H1 (cell line): Measurements from ENCODE around the gene ACACA. TPM values are rescaled to one million over a fixed set of nuclear protein-coding genes. Genes with fewer than 3 reads are reported as not detected.

Source experiments
- CTCF ChIA-PET: fragments of 300-600 bp; sonication (Branson Sonifier 250); formaldehyde crosslinking; loops from one replicate; lab custom pipeline; 2021; ENCODE audit not compliant: partially characterized antibody; lab: Charles Lee
- POLR2A ChIA-PET: fragments of 300-600 bp; sonication (Branson Sonifier 250); formaldehyde crosslinking; loops from one replicate; lab custom pipeline; 2021; ENCODE audit warnings: inconsistent platforms; ENCODE audit not compliant: partially characterized antibody; lab: Charles Lee
- DNase-seq, 2 experiments: peaks; one replicate each; pipeline versions ENCODE4 v3.0.0 to v3.0.0-alpha.2; 2010 to 2022; ENCODE audit warnings: low spot score in 2 of 2, low read depth in 1 of 2, mixed read lengths in 1 of 2
- FAIRE-seq: peaks from 2 replicates; lab custom pipeline; 2011; peaks lifted over from hg19 to GRCh38; lab: Jason Lieb, UNC
- H2AFZ ChIP-seq: 2 replicates; pipeline ENCODE4 v1.8.1; 2012; ENCODE audit warnings: low read length, inconsistent platforms
- H2AK5ac ChIP-seq: 2 replicates; pipeline ENCODE4 v1.6.1; 2013; ENCODE audit warnings: low read depth, low read length
- H2BK120ac ChIP-seq: replicated peaks from 2 replicates; pipeline ENCODE3; 2013; ENCODE audit warnings: low read depth, low read length, inconsistent platforms
- H2BK12ac ChIP-seq: 2 replicates; pipeline ENCODE4 v1.6.1; 2013; ENCODE audit warnings: low read depth, low read length
- H2BK15ac ChIP-seq: 2 replicates; pipeline ENCODE4 v1.6.1; 2013; ENCODE audit warnings: low read length
- H2BK20ac ChIP-seq: 2 replicates; pipeline ENCODE4 v1.6.1; 2013; ENCODE audit warnings: low read length
- H2BK5ac ChIP-seq: 2 replicates; pipeline ENCODE4 v1.6.1; 2013; ENCODE audit warnings: low read depth, low read length
- H3K14ac ChIP-seq: 2 replicates; pipeline ENCODE4 v1.6.1; 2013; ENCODE audit warnings: inconsistent platforms; ENCODE audit not compliant: insufficient read length
- H3K18ac ChIP-seq: 2 replicates; pipeline ENCODE4 v1.6.1; 2013; ENCODE audit warnings: low read length; ENCODE audit errors: extremely low read depth
- H3K23ac ChIP-seq: 2 replicates; pipeline ENCODE4 v1.6.1; 2013; ENCODE audit warnings: inconsistent platforms; ENCODE audit not compliant: insufficient read length
- H3K23me2 ChIP-seq: 2 replicates; pipeline ENCODE4 v1.6.1; 2013; ENCODE audit warnings: low read depth, low read length
- H3K27ac ChIP-seq: 2 replicates; pipeline ENCODE4 v1.6.1; 2011; ENCODE audit warnings: low read depth, low read length, inconsistent platforms
- H3K27me3 ChIP-seq, 4 experiments: replicated peaks in 1 of 4; 1 replicate in 1 of 4; 2 replicates in 3 of 4; pipeline versions ENCODE4 v1.6.1 to v1.8.1; 2011 to 2013; ENCODE audit warnings: low read length in 3 of 4, mild to moderate bottlenecking in 3 of 4, inconsistent platforms in 2 of 4, mixed read lengths in 2 of 4, moderate library complexity in 1 of 4; ENCODE audit not compliant: control insufficient read depth in 3 of 4, insufficient read depth in 3 of 4; ENCODE audit errors: extremely low read depth in 1 of 4
- H3K36me3 ChIP-seq, 4 experiments: 2 replicates each; pipeline versions ENCODE4 v1.6.1 to v1.8.1; 2011 to 2013; ENCODE audit warnings: mild to moderate bottlenecking in 4 of 4, low read length in 3 of 4, moderate library complexity in 2 of 4, control low read depth in 1 of 4, inconsistent platforms in 1 of 4; ENCODE audit not compliant: insufficient read depth in 4 of 4, control insufficient read depth in 2 of 4
- H3K4ac ChIP-seq: replicated peaks from 2 replicates; pipeline ENCODE3; 2013; ENCODE audit warnings: low read length, low read depth, mixed read lengths, inconsistent platforms; ENCODE audit not compliant: insufficient read length
- H3K4me1 ChIP-seq, 4 experiments: replicated peaks in 1 of 4; 1 replicate in 1 of 4; 2 replicates in 3 of 4; pipeline versions ENCODE4 v1.6.1 to v1.8.1; 2011 to 2013; ENCODE audit warnings: low read length in 3 of 4, inconsistent platforms in 2 of 4, mixed read lengths in 1 of 4; ENCODE audit not compliant: insufficient read depth in 4 of 4, control insufficient read depth in 3 of 4
- H3K4me2 ChIP-seq, 2 experiments: 2 replicates each; pipeline versions ENCODE4 v1.6.1 to v1.8.1; 2011 to 2013; ENCODE audit warnings: low read depth in 2 of 2, low read length in 2 of 2, control low read depth in 1 of 2, inconsistent platforms in 1 of 2, mild to moderate bottlenecking in 1 of 2; ENCODE audit not compliant: insufficient read depth in 1 of 2
- H3K4me3 ChIP-seq, 4 experiments: fragments of 200-600, 300-600 bp in 1 of 4; sonication (generic), shearing (Covaris generic), sonication (Bioruptor Twin) in 1 of 4; 2 replicates each; pipeline versions ENCODE4 v1.5.1 to v1.8.1; 2011 to 2016; ENCODE audit warnings: low read length in 4 of 4, low read depth in 3 of 4, control low read depth in 2 of 4, inconsistent platforms in 2 of 4, mild to moderate bottlenecking in 2 of 4, mixed read lengths in 1 of 4, moderate library complexity in 1 of 4; ENCODE audit not compliant: insufficient read depth in 2 of 4; ENCODE audit errors: extremely low read depth in 1 of 4
- H3K56ac ChIP-seq: replicated peaks from 2 replicates; pipeline ENCODE3; 2013; ENCODE audit warnings: low read depth, mild to moderate bottlenecking, mixed read lengths, low read length, inconsistent platforms; ENCODE audit not compliant: insufficient read length
- H3K79me1 ChIP-seq: 2 replicates; pipeline ENCODE4 v1.6.1; 2013; ENCODE audit warnings: low read depth, low read length, control low read depth
- H3K79me2 ChIP-seq, 2 experiments: 2 replicates each; pipeline versions ENCODE4 v1.6.1 to v1.8.1; 2012 to 2013; ENCODE audit warnings: low read length in 2 of 2, mild to moderate bottlenecking in 2 of 2, inconsistent platforms in 1 of 2; ENCODE audit not compliant: insufficient read depth in 2 of 2, control insufficient read depth in 1 of 2
- H3K9ac ChIP-seq, 4 experiments: replicated peaks in 1 of 4; 1 replicate in 1 of 4; 2 replicates in 3 of 4; pipeline versions ENCODE4 v1.6.1 to v1.8.1; 2011 to 2013; ENCODE audit warnings: low read depth in 3 of 4, low read length in 3 of 4, control low read depth in 2 of 4, mild to moderate bottlenecking in 2 of 4, moderate library complexity in 2 of 4, inconsistent platforms in 1 of 4; ENCODE audit errors: extremely low read depth in 1 of 4
- H3K9me3 ChIP-seq, 2 experiments: 2 replicates each; pipeline versions ENCODE4 v1.6.1 to v1.8.1; 2012 to 2013; ENCODE audit warnings: mild to moderate bottlenecking in 2 of 2, moderate library complexity in 2 of 2, control low read depth in 1 of 2, inconsistent platforms in 1 of 2, low read depth in 1 of 2, low read length in 1 of 2, mixed read lengths in 1 of 2; ENCODE audit not compliant: insufficient read depth in 2 of 2
- H4K20me1 ChIP-seq, 2 experiments: replicated peaks in 1 of 2; 2 replicates each; pipeline versions ENCODE3 to v1.8.1; 2011 to 2013; ENCODE audit warnings: inconsistent platforms in 2 of 2, low read length in 2 of 2, mild to moderate bottlenecking in 1 of 2; ENCODE audit not compliant: insufficient read depth in 2 of 2, control insufficient read depth in 1 of 2
- H4K5ac ChIP-seq: 2 replicates; pipeline ENCODE4 v1.6.1; 2013; ENCODE audit warnings: low read length, low read depth, mixed read lengths, inconsistent platforms; ENCODE audit not compliant: insufficient read length
- H4K8ac ChIP-seq: 2 replicates; pipeline ENCODE4 v1.8.0; 2013; ENCODE audit warnings: mild to moderate bottlenecking, moderate library complexity, low read length, inconsistent platforms; ENCODE audit not compliant: insufficient read depth; ENCODE audit errors: extremely low read depth
- H4K91ac ChIP-seq: replicated peaks from 2 replicates; pipeline ENCODE3; 2013; ENCODE audit warnings: low read length, mixed read lengths, inconsistent platforms; ENCODE audit not compliant: insufficient read length
- CREB1 ChIP-seq: IDR thresholded peaks from 2 replicates; pipeline ENCODE4 v1.6.1; 2012; ENCODE audit warnings: inconsistent platforms
- POLR2AphosphoS5 ChIP-seq: IDR thresholded peaks from 2 replicates; pipeline ENCODE4 v1.6.1; 2011; ENCODE audit warnings: low read depth, low read length
- RFX5 ChIP-seq: IDR thresholded peaks from 2 replicates; pipeline ENCODE4 v1.6.1; 2011; ENCODE audit warnings: low read depth, low read length, improper control_type of control experiment, borderline replicate concordance
- WGBS, 2 experiments: shearing (Covaris generic) in 1 of 2; methylation state at CpG; one replicate each; pipeline versions ENCODE4 v1.1.6 to v1.1.7; 2013 to 2015; ENCODE audit warnings: low lambda C conversion rate in 2 of 2, mixed read lengths in 2 of 2, inconsistent platforms in 1 of 2, low coverage in 1 of 2, missing lambda C conversion rate in 1 of 2; ENCODE audit not compliant: insufficient replicate concordance in 2 of 2, insufficient coverage in 1 of 2, insufficient read length in 1 of 2; ENCODE audit errors: extremely low coverage in 1 of 2, missing lambda C conversion rate in 1 of 2; 5-methylcytosine and 5-hydroxymethylcytosine counted together
- polyA plus RNA-seq, 7 experiments: library from polyadenylated mRNA; depleted of rRNA in 3 of 7; stranded (reverse) in 5 of 7; unstranded in 2 of 7; fragments of >200 nt in 5 of 7; fragments of 200-250 nt in 2 of 7; gene quantifications; 1 replicate in 5 of 7; 2 replicates in 1 of 7; 4 replicates in 1 of 7; pipeline versions ENCODE4 v1.2.1 to v1.2.3, GENCODE V29; 2011 to 2013; ENCODE audit warnings: missing spikeins in 2 of 7, mixed read lengths in 2 of 7
- total RNA-seq: library from RNA; stranded (reverse); fragmentation: NEBNext Ultra II Directional; extraction: Animal tissue kit (Norgen Biotek cat#: 25700); gene quantifications from 2 replicates; pipeline ENCODE4 v1.2.1, GENCODE V29; 2021

Gene ACACA
- total and polyA plus RNA-seq, 2 of the 8 experiments (the other 6 are each of a cell fraction or from before 2014, with no cell fraction given), result 74.0 to 160 TPM

- no peak overlapping the region for H3K14ac ChIP-seq
- no peak for TF ChIP-seq POLR2AphosphoS5
- no peak for TF ChIP-seq RFX5
- TF ChIP-seq CREB1, result no peak
- H3K9me3 ChIP-seq, result no peaks in the 10 kb centered on the region
- H4K8ac ChIP-seq, result no peak overlapping the region
- FAIRE-seq (no peak), DNase-seq (no peak)
- no peak overlapping the region for H3K56ac ChIP-seq
- no peak overlapping the region for H4K5ac ChIP-seq
- no peaks in the 10 kb centered on the region for H3K27me3 ChIP-seq
- H3K36me3 ChIP-seq, result peaks cover 2 to 57% (median 24%) of the 10 kb centered on the region in 4 experiments; a peak in 7 of 8 replicates
- no peak overlapping the region for H3K18ac ChIP-seq
- H3K23ac ChIP-seq, result no peak overlapping the region
- no peak overlapping the region for H2AK5ac ChIP-seq
- H4K91ac ChIP-seq, result no peak overlapping the region
- no peaks in the 10 kb centered on the region for H3K23me2 ChIP-seq
- H3K9ac ChIP-seq, result no peak overlapping the region
- H3K4me2 ChIP-seq, result no peak overlapping the region
- no peak overlapping the region for H3K27ac ChIP-seq
- no peak overlapping the region for H2BK20ac ChIP-seq
- H4K20me1 ChIP-seq, result no peaks in the 10 kb centered on the region
- no peaks in the 10 kb centered on the region for H3K79me1 ChIP-seq
- H2BK120ac ChIP-seq, result no peak overlapping the region
- POLR2A ChIA-PET, result no interaction called here
- no peak overlapping the region for H2AFZ ChIP-seq
- H3K4ac ChIP-seq, result no peak overlapping the region
- WGBS, 2 experiments, result 96% methylated on average over 1 of the region's 1 CpG; no CpG with 5 or more reads in 1 of the 2 experiments
- H3K4me1 ChIP-seq, result no peaks in the 10 kb centered on the region; a peak in 1 of 7 replicates
- CTCF ChIA-PET, result interaction anchor here (0.6 to 2.7 kb wide), 4 partner anchors 13 to 70 kb away, joined by 4 to 7 read pairs (median 5); no protein-coding TSS in a partner anchor
- no peaks in the 10 kb centered on the region for H3K79me2 ChIP-seq
- no peak overlapping the region for H2BK15ac ChIP-seq
- H3K4me3 ChIP-seq, result no peak overlapping the region
- H2BK12ac ChIP-seq, result no peak overlapping the region
- H2BK5ac ChIP-seq, result no peak overlapping the region
Measured at GRCh38 chr17:37207103-37207502, 199.5 kb downstream of the ACACA start.
